ENCODE results near the gene SLCO2B1.

The SLCO2B1 gene

GRCh38 chr11:75201771-75202170, 50.9 kb downstream of the SLCO2B1 start:
- no peak for DNase-seq (ENCODE audit: extremely low read depth, low read depth)
- no peak for TF ChIP-seq CTCF (IDR thresholded peaks at IDR 0.05; ENCODE audit: low read depth, low read length, missing control alignments)

GRCh38 chr11:75202195-75202594, 51.3 kb downstream of the SLCO2B1 start:
- no peak for TF ChIP-seq CTCF (IDR thresholded peaks at IDR 0.05; ENCODE audit: low read depth, low read length, missing control alignments)
- DNase-seq (ENCODE audit: extremely low read depth, low read depth), result no peak
- no peak overlapping the region for H3K4me3 ChIP-seq (replicated peaks; ENCODE audit: low read depth, low read length)

More at GRCh38 chr11:75201771-75202170, 50.9 kb downstream of the SLCO2B1 start:
- H3K4me3 ChIP-seq (replicated peaks; ENCODE audit: low read depth, low read length), result no peak overlapping the region

GRCh38 chr11:75203138-75203537, 52.2 kb downstream of the SLCO2B1 start:
- DNase-seq (ENCODE audit: extremely low read depth, low read depth), result no peak
- no peak for TF ChIP-seq CTCF (IDR thresholded peaks at IDR 0.05; ENCODE audit: low read depth, low read length, missing control alignments)
- no peak overlapping the region for H3K4me3 ChIP-seq (replicated peaks; ENCODE audit: low read depth, low read length)

- TF ChIP-seq CTCF (IDR thresholded peaks at IDR 0.05; ENCODE audit: low read depth, low read length, missing control alignments), result no peak
- H3K4me3 ChIP-seq (replicated peaks; ENCODE audit: low read depth, low read length), result no peak overlapping the region
- no peak for DNase-seq (ENCODE audit: extremely low read depth, low read depth)
Measured at GRCh38 chr11:75203641-75204011, 52.7 kb downstream of the SLCO2B1 start.

- H3K4me3 ChIP-seq (replicated peaks; ENCODE audit: low read depth, low read length), result no peak overlapping the region
- DNase-seq (ENCODE audit: extremely low read depth, low read depth), result no peak
- no peak for TF ChIP-seq CTCF (IDR thresholded peaks at IDR 0.05; ENCODE audit: low read depth, low read length, missing control alignments)
Measured at GRCh38 chr11:75204012-75204674, 53.2 kb downstream of the SLCO2B1 start.

GRCh38 chr11:75204685-75205563, 54.0 kb downstream of the SLCO2B1 start:
- no peak overlapping the region for H3K4me3 ChIP-seq (replicated peaks; ENCODE audit: low read depth, low read length)
- TF ChIP-seq CTCF (IDR thresholded peaks at IDR 0.05; ENCODE audit: low read depth, low read length, missing control alignments), result peak; percentile 96
- peak; percentile 65 for DNase-seq (ENCODE audit: extremely low read depth, low read depth)
